Endothelial cell of umbilical vein (primary cell): ENCODE data around the gene OTUD5. TPM values are rescaled to one million over a fixed set of nuclear protein-coding genes. Genes with fewer than 3 reads are reported as not detected.

Experiments used
- BruUV-seq: library from RNA; stranded (reverse); fragments of 400-500 nt; replicated peaks from 2 replicates; lab custom pipeline; 2021; lab: Mats Ljungman, UMichigan
- CTCF ChIA-PET: fragments of 300-600, 350-600 bp; sonication (Branson Sonifier 250); formaldehyde crosslinking; loops from one replicate; lab custom pipeline; 2021; ENCODE audit warnings: antibody characterized with exemption, inconsistent platforms; lab: Charles Lee
- POLR2A ChIA-PET: fragments of 300-600, 350-600 bp; sonication (Branson Sonifier 250); formaldehyde crosslinking; loops from one replicate; lab custom pipeline; 2021; ENCODE audit warnings: antibody characterized with exemption, inconsistent platforms; lab: Charles Lee
- DNase-seq: peaks from one replicate; pipeline ENCODE4 v3.0.0-alpha.2; 2011; ENCODE audit warnings: low read depth, low spot score
- FAIRE-seq: peaks from 2 replicates; lab custom pipeline; 2011; peaks lifted over from hg19 to GRCh38; lab: Jason Lieb, UNC
- H2AFZ ChIP-seq: 2 replicates; pipeline ENCODE4 v1.6.0; 2012; ENCODE audit warnings: low read depth, low read length, control low read depth, inconsistent platforms
- H3K27ac ChIP-seq: 2 replicates; pipeline ENCODE4 v1.5.1; 2011; ENCODE audit warnings: low read depth, mild to moderate bottlenecking, control low read depth, low read length, moderate library complexity; ENCODE audit not compliant: insufficient read depth
- H3K27me3 ChIP-seq, 2 experiments: 2 replicates each; pipeline versions ENCODE4 v1.6.0 to v1.6.1; 2011; ENCODE audit warnings: low read length in 2 of 2, mixed read lengths in 1 of 2; ENCODE audit not compliant: control insufficient read depth in 2 of 2, insufficient read depth in 2 of 2
- H3K36me3 ChIP-seq, 2 experiments: 2 replicates in 1 of 2; 3 replicates in 1 of 2; pipeline ENCODE4 v1.5.1; 2011; ENCODE audit warnings: low read length in 2 of 2, mild to moderate bottlenecking in 1 of 2, moderate library complexity in 1 of 2; ENCODE audit not compliant: control insufficient read depth in 2 of 2, insufficient read depth in 2 of 2; ENCODE audit errors: extremely low read depth in 1 of 2
- H3K4me1 ChIP-seq: 3 replicates; pipeline ENCODE4 v1.5.1; 2011; ENCODE audit warnings: mild to moderate bottlenecking, low read length; ENCODE audit not compliant: control insufficient read depth, insufficient read depth; ENCODE audit errors: extremely low read depth
- H3K4me2 ChIP-seq: 2 replicates; pipeline ENCODE4 v1.6.1; 2011; ENCODE audit warnings: low read length, control low read depth, mixed read lengths; ENCODE audit not compliant: insufficient read depth
- H3K4me3 ChIP-seq, 3 experiments: fragments of 200-600 bp in 1 of 3; sonication (generic), shearing (Covaris generic) in 1 of 3; replicated peaks in 1 of 3; 2 replicates each; pipeline ENCODE4 v1.5.1; 2011 to 2016; ENCODE audit warnings: control low read depth in 3 of 3, low read length in 3 of 3, mild to moderate bottlenecking in 2 of 3, inconsistent platforms in 1 of 3, low read depth in 1 of 3, moderate library complexity in 1 of 3; ENCODE audit not compliant: insufficient read depth in 1 of 3
- H3K79me2 ChIP-seq: 2 replicates; pipeline ENCODE4 v1.6.0; 2012; ENCODE audit warnings: low read length, inconsistent platforms; ENCODE audit not compliant: control insufficient read depth, insufficient read depth
- H3K9ac ChIP-seq: replicated peaks from 2 replicates; pipeline ENCODE3; 2011; ENCODE audit warnings: low read length, control low read depth; ENCODE audit not compliant: insufficient read depth; ENCODE audit errors: extremely low read depth
- H3K9me1 ChIP-seq: replicated peaks from 3 replicates; pipeline ENCODE4 v1.6.0; 2011; ENCODE audit warnings: mild to moderate bottlenecking, low read length; ENCODE audit not compliant: control insufficient read depth, insufficient read depth; ENCODE audit errors: extremely low read depth
- H3K9me3 ChIP-seq: replicated peaks from 2 replicates; pipeline ENCODE4 v1.5.1; 2012; ENCODE audit warnings: low read length, inconsistent platforms; ENCODE audit not compliant: control insufficient read depth, insufficient read depth
- H4K20me1 ChIP-seq: replicated peaks from 2 replicates; pipeline ENCODE3; 2011; ENCODE audit warnings: mild to moderate bottlenecking, low read length; ENCODE audit not compliant: control insufficient read depth, insufficient read depth; ENCODE audit errors: extremely low read depth
- EZH2 ChIP-seq: IDR thresholded peaks from 2 replicates; pipeline ENCODE4 v1.6.1; 2012; ENCODE audit warnings: borderline replicate concordance, low read depth, mild to moderate bottlenecking, moderate library complexity, low read length, inconsistent platforms; ENCODE audit not compliant: severe bottlenecking
- FOS ChIP-seq: IDR thresholded peaks from 2 replicates; pipeline ENCODE4 v1.6.1; 2011; ENCODE audit warnings: mild to moderate bottlenecking, low read length, moderate library complexity, borderline replicate concordance; ENCODE audit not compliant: insufficient read depth
- JUN ChIP-seq: IDR thresholded peaks from 2 replicates; pipeline ENCODE4 v1.6.1; 2011; ENCODE audit warnings: borderline replicate concordance, low read depth; ENCODE audit not compliant: insufficient read length, insufficient read depth
- MYC ChIP-seq: IDR thresholded peaks from one replicate; pipeline ENCODE4 v1.6.1; 2011; ENCODE audit warnings: mild to moderate bottlenecking, low read depth, low read length
- POLR2A ChIP-seq: IDR thresholded peaks from 2 replicates; pipeline ENCODE4 v1.6.1; 2012; ENCODE audit warnings: low read depth, mild to moderate bottlenecking, control low read depth, low read length
- dilution Hi-C: fragments of 300-500 bp; cut with MboI; formaldehyde crosslinking; loops from one replicate; pipeline ENCODE4 v1.15.0; 2019; ENCODE audit warnings: low sequenced_read_pairs; ENCODE audit not compliant: extremely low pct_ligation_motif_present
- intact Hi-C: fragments of 100-400 bp; cut with micrococcal nuclease; formaldehyde crosslinking; loops from one replicate; pipeline ENCODE4 v1.10.0; 2022
- polyA plus RNA-seq, 4 experiments: library from polyadenylated mRNA; depleted of rRNA in 3 of 4; stranded (reverse) in 3 of 4; unstranded in 1 of 4; fragments of >200 nt; gene quantifications; 2 replicates each; pipeline versions ENCODE4 v1.2.1 to v1.2.3, GENCODE V29; 2011 to 2012; ENCODE audit warnings: missing spikeins in 1 of 4
- total RNA-seq: library from RNA; stranded (reverse); gene quantifications from 2 replicates; pipeline ENCODE4 v1.2.3, GENCODE V29; 2021
- TF ChIP-seq, protein P1 (sequence below), 2 donors: IDR thresholded peaks; 1 replicate in 1 of 2; 2 replicates in 1 of 2; pipeline ENCODE4 v1.5.1; 2011; ENCODE audit warnings: low read length in 2 of 2, mild to moderate bottlenecking in 2 of 2, moderate library complexity in 2 of 2, control low read depth in 1 of 2, inconsistent platforms in 1 of 2, low read depth in 1 of 2; ENCODE audit not compliant: insufficient read depth in 1 of 2; ENCODE audit errors: extremely low read depth in 1 of 2

The OTUD5 gene
- total and polyA plus RNA-seq, 2 donors (not counting 3 experiments of a cell fraction or from before 2014, with no cell fraction given): 44.3 to 44.6 TPM

DNA sequence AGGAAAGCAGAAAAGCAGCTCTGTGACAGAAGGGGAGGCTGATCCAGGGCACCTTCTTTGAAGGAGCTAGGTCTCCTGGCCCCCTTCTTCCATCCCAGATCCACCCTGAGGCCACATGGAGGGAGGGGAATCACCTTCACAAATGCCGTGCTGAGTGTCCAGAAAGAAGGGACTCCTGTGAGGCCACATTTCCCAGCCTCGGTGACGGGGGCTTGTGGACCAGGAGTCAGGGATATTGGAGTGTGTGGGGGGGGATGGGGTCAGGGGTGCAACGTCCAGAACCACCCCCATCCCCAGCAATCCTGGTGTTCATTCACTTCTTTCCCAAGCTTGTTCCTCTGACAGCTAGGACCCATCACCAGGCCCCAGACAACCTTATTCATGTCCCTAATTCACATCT lies 64.5 kb downstream of the OTUD5 start:
- TF ChIP-seq MYC (no peak), FOS (no peak), POLR2A (no peak), EZH2 (no peak), JUN (no peak)
- TF ChIP-seq, protein P1, sequence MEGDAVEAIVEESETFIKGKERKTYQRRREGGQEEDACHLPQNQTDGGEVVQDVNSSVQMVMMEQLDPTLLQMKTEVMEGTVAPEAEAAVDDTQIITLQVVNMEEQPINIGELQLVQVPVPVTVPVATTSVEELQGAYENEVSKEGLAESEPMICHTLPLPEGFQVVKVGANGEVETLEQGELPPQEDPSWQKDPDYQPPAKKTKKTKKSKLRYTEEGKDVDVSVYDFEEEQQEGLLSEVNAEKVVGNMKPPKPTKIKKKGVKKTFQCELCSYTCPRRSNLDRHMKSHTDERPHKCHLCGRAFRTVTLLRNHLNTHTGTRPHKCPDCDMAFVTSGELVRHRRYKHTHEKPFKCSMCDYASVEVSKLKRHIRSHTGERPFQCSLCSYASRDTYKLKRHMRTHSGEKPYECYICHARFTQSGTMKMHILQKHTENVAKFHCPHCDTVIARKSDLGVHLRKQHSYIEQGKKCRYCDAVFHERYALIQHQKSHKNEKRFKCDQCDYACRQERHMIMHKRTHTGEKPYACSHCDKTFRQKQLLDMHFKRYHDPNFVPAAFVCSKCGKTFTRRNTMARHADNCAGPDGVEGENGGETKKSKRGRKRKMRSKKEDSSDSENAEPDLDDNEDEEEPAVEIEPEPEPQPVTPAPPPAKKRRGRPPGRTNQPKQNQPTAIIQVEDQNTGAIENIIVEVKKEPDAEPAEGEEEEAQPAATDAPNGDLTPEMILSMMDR (IDR thresholded peaks at IDR 0.05; ENCODE audit: extremely low read depth in 1 of 2, insufficient read depth in 1 of 2, low read depth in 1 of 2, low read length in 2 of 2): no peak
- no peak overlapping the region for H3K4me3 ChIP-seq
- no peaks in the 10 kb centered on the region for H4K20me1 ChIP-seq
- H3K4me1 ChIP-seq: peaks cover 7% of the 10 kb centered on the region
- H2AFZ ChIP-seq: no peak overlapping the region
- no peak overlapping the region for H3K27ac ChIP-seq
- peaks cover 9% of the 10 kb centered on the region for H3K79me2 ChIP-seq
- dilution Hi-C loops (no loop called here), intact Hi-C loops (loop anchor here (10.0 kb wide), 1 partner anchor 372 kb away; the partner anchor contains the start of genes FOXP3 and PPP1R3F)
- H3K27me3 ChIP-seq: no peaks in the 10 kb centered on the region
- no peaks in the 10 kb centered on the region for H3K9me1 ChIP-seq
- ChIA-PET CTCF (no interaction called here), POLR2A (no interaction called here)
- H3K9ac ChIP-seq: no peak overlapping the region
- DNase-seq: no peak
- no peaks in the 10 kb centered on the region for H3K36me3 ChIP-seq
- H3K9me3 ChIP-seq: no peaks in the 10 kb centered on the region
- no peak for FAIRE-seq
- H3K4me2 ChIP-seq: no peak overlapping the region
- no TSS peak for BruUV-seq
